SK-N-SH treated with all-trans-retinoic acid at 6 μM for 48 hours (cell line): ENCODE measurements around the gene LRCH3.

ENCODE experiments used
- CSDC2 ChIP-seq: fragments of 250-450 bp; sonication (Bioruptor Pico); IDR thresholded peaks from 2 replicates; pipeline ENCODE4 v1.5.0; 2020; ENCODE audit warnings: mild to moderate bottlenecking, moderate library complexity
- PATZ1 ChIP-seq: fragments of 250-450 bp; sonication (Bioruptor Pico); IDR thresholded peaks from 2 replicates; pipeline ENCODE4 v1.8.0; 2020; ENCODE audit warnings: mild to moderate bottlenecking, moderate library complexity, borderline replicate concordance
- PPARA ChIP-seq: fragments of 250-450 bp; sonication (Bioruptor Pico); IDR thresholded peaks from 2 replicates; pipeline ENCODE4 v1.5.0; 2020; ENCODE audit warnings: mild to moderate bottlenecking, borderline replicate concordance
- TCF4 ChIP-seq: fragments of 250-450 bp; sonication (Bioruptor Pico); IDR thresholded peaks from 2 replicates; pipeline ENCODE4 v1.8.0; 2021; ENCODE audit warnings: mild to moderate bottlenecking, moderate library complexity, borderline replicate concordance
- ZFP30 ChIP-seq: fragments of 450-650 bp; formaldehyde crosslinking; IDR thresholded peaks from 2 replicates; pipeline ENCODE4 v1.5.0; 2022; ENCODE audit warnings: mild to moderate bottlenecking, moderate library complexity
- ZNF8 ChIP-seq: fragments of 450-650 bp; formaldehyde crosslinking; IDR thresholded peaks from 2 replicates; pipeline ENCODE4 v1.5.0; 2020; ENCODE audit warnings: mild to moderate bottlenecking, moderate library complexity
- TF ChIP-seq, protein P1 (sequence below): fragments of 250-450 bp; sonication (Bioruptor Pico); IDR thresholded peaks from 2 replicates; pipeline ENCODE4 v1.5.1; 2020; ENCODE audit warnings: low read depth, mild to moderate bottlenecking, moderate library complexity

DNA sequence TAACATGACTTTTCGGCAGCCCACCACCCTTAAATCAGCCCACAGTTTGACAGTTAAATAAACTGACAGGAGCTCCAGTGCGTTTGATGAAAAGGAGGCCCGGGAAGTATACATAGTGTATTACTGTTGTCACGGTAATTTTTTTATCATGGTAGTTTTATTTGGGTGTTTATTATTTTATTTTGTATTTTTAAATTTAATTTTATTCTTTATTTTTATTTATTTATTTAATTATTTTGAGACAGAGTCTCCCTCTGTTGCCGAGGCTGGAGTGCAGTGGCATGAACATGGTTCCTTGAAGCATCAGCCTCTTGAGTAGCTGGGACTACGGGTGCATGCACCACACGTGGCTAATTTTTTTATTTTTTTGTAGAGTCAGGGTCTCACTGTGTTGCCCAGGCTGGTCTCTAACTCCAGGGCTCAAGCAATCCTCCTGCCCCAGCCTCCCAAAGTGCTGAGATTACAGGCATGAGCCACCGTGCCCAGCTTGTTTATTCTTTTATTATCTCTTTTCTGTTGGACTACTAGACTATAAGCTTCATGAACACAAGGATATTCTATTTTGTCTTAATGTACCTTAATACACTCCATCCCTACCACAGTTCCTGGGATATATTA is 65.3 kb downstream of the LRCH3 start:
- TF ChIP-seq ZNF8 (CRISPR knock-in tag) (no peak), CSDC2 (CRISPR knock-in tag) (no peak), ZFP30 (no peak), PATZ1 (CRISPR knock-in tag) (no peak), TCF4 (CRISPR knock-in tag) (no peak), PPARA (CRISPR knock-in tag) (no peak)
- TF ChIP-seq, protein P1, sequence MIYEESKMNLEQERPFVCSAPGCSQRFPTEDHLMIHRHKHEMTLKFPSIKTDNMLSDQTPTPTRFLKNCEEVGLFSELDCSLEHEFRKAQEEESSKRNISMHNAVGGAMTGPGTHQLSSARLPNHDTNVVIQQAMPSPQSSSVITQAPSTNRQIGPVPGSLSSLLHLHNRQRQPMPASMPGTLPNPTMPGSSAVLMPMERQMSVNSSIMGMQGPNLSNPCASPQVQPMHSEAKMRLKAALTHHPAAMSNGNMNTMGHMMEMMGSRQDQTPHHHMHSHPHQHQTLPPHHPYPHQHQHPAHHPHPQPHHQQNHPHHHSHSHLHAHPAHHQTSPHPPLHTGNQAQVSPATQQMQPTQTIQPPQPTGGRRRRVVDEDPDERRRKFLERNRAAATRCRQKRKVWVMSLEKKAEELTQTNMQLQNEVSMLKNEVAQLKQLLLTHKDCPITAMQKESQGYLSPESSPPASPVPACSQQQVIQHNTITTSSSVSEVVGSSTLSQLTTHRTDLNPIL (CRISPR knock-in tag): no peak
